Lower leg skin (tissue), 4 donors: Measurements from ENCODE around the gene DMD. TPM values are rescaled to one million over a fixed set of nuclear protein-coding genes. Genes with fewer than 3 reads are reported as not detected.

ENCODE experiments used
- DNase-seq, 2 donors: peaks; one replicate each; pipeline ENCODE4 v3.0.0-alpha.2; 2019; ENCODE audit warnings: low spot score in 2 of 2
- H3K4me3 ChIP-seq: fragments of 200-600 bp; sonication (generic); 2 replicates; pipeline ENCODE4 v1.5.1; 2017; ENCODE audit warnings: mild to moderate bottlenecking, low read depth; ENCODE audit not compliant: poor library complexity, severe bottlenecking
- CTCF ChIP-seq, 3 donors: fragments of 450-650 bp; IDR thresholded peaks; one replicate each; pipeline ENCODE4 v1.5.1; 2016; ENCODE audit warnings: antibody characterized with exemption in 3 of 3, mild to moderate bottlenecking in 3 of 3, moderate library complexity in 2 of 3
- POLR2A ChIP-seq, 2 donors: fragments of 450-650 bp; IDR thresholded peaks; one replicate each; pipeline ENCODE4 v1.6.1; 2016 to 2017; ENCODE audit warnings: antibody characterized with exemption in 2 of 2, mild to moderate bottlenecking in 1 of 2, moderate library complexity in 1 of 2
- WGBS, 2 donors: methylation state at CpG; one replicate each; pipeline ENCODE4 v1.1.5; 2018; 5-methylcytosine and 5-hydroxymethylcytosine counted together
- intact Hi-C: fragments of 100-400 bp; cut with DNase I; formaldehyde crosslinking; loops from one replicate; pipeline ENCODE4 v1.15.0; 2023; ENCODE audit warnings: low total_unique reads
- total RNA-seq, 4 donors: library from RNA; depleted of rRNA; stranded (reverse); fragments of >200 nt; gene quantifications; one replicate each; pipeline ENCODE4 v1.1.0, GENCODE V29; 2016

DMD gene
- total RNA-seq, 4 donors from 2014 or later = 23.0 to 27.5 (median 26.7) TPM

GRCh38 chrX:31128855-31129254, 2082.5 kb downstream of the DMD start:
- TF ChIP-seq POLR2A (IDR thresholded peaks at IDR 0.05) = no peak
- 72 to 77% methylated on average over 4 of the region's 4 CpGs for WGBS, 2 donors
- no peak for DNase-seq
- no peak overlapping the region for H3K4me3 ChIP-seq
- intact Hi-C loops = no loop called here

GRCh38 chrX:31127716-31128115, 2083.6 kb downstream of the DMD start:
- no peak overlapping the region for H3K4me3 ChIP-seq
- intact Hi-C loops = no loop called here
- TF ChIP-seq POLR2A (IDR thresholded peaks at IDR 0.05) (no peak), CTCF (IDR thresholded peaks at IDR 0.05) (no peak)
- DNase-seq = no peak
- WGBS, 2 donors = 82 to 96% methylated on average over 3 of the region's 3 CpGs

GRCh38 chrX:31126205-31126604, 2085.1 kb downstream of the DMD start:
- no peak overlapping the region for H3K4me3 ChIP-seq
- DNase-seq = no peak
- intact Hi-C loops = no loop called here
- WGBS, 2 donors = 61 to 75% methylated on average over 7 of the region's 7 CpGs
- TF ChIP-seq POLR2A (IDR thresholded peaks at IDR 0.05) = no peak
- TF ChIP-seq CTCF (IDR thresholded peaks at IDR 0.05) = no peak

GRCh38 chrX:31124536-31124935, 2086.8 kb downstream of the DMD start:
- no peak for DNase-seq
- intact Hi-C loops = no loop called here
- WGBS, 2 donors = 21 to 38% methylated on average over 4 of the region's 4 CpGs
- no peak overlapping the region for H3K4me3 ChIP-seq
- no peak for TF ChIP-seq CTCF (IDR thresholded peaks at IDR 0.05)
- no peak for TF ChIP-seq POLR2A (IDR thresholded peaks at IDR 0.05)

GRCh38 chrX:31123335-31123734, 2088.0 kb downstream of the DMD start:
- H3K4me3 ChIP-seq = no peak overlapping the region
- TF ChIP-seq CTCF (IDR thresholded peaks at IDR 0.05) (no peak), POLR2A (IDR thresholded peaks at IDR 0.05) (no peak)
- intact Hi-C loops = no loop called here
- WGBS, 2 donors = 58 to 61% methylated on average over 3 of the region's 3 CpGs
- no peak for DNase-seq

GRCh38 chrX:31117266-31117665, 2094.1 kb downstream of the DMD start:
- TF ChIP-seq CTCF (IDR thresholded peaks at IDR 0.05) (no peak), POLR2A (IDR thresholded peaks at IDR 0.05) (no peak)
- no peak for DNase-seq
- intact Hi-C loops = no loop called here
- WGBS, 2 donors = 25 to 47% methylated on average over 4 of the region's 4 CpGs
- H3K4me3 ChIP-seq = no peak overlapping the region
